ENCODE results near the gene HCST.

The HCST gene

GRCh38 chr19:35902870-35903475 is 644 bp downstream of the HCST start:
- Histone ChIP-seq H3K27me3 (replicated peaks in 2 of 5; ENCODE audit: control insufficient read depth in 4 of 5, insufficient read depth in 5 of 5, low read length in 4 of 5) (no peaks in the 10 kb centered on the region), H3K36me3 (ENCODE audit: control insufficient read depth in 4 of 4, insufficient read depth in 4 of 4, low read length in 3 of 4) (peaks cover 0 to 8% (median 0%) of the 10 kb centered on the region in 4 experiments), H3K9me3 (ENCODE audit: control extremely low read depth in 1 of 5, control insufficient read depth in 4 of 5, insufficient read depth in 2 of 5, low read depth in 1 of 5, low read length in 4 of 5) (no peaks in the 10 kb centered on the region), H3K27ac (ENCODE audit: insufficient read depth in 1 of 2, low read depth in 1 of 2, low read length in 2 of 2, poor library complexity in 1 of 2, severe bottlenecking in 2 of 2) (peak overlapping the region; percentile 80 to 94), H3K4me3 (ENCODE audit: control insufficient read depth in 1 of 7, extremely low read depth in 1 of 7, insufficient read depth in 4 of 7, low read depth in 2 of 7, low read length in 6 of 7) (peak overlapping the region; percentile 16 to 90 (median 84)), H3K4me1 (ENCODE audit: control extremely low read depth in 1 of 4, control insufficient read depth in 4 of 4, insufficient read depth in 4 of 4, low read length in 3 of 4) (peaks cover 15 to 82% (median 70%) of the 10 kb centered on the region in 4 experiments)
- ChIA-PET CTCF (interaction anchor here (1.2 to 3.1 kb wide), 2 partner anchors 9 to 23 kb away, joined by 3 to 11 read pairs; no protein-coding TSS in a partner anchor), POLR2A (interaction anchor here (1.0 kb wide), 2 partner anchors 21 to 28 kb away, joined by 4 read pairs; no protein-coding TSS in a partner anchor)
- no peak for DNase-seq
- 68% methylated on average over 7 of the region's 10 CpGs for WGBS (ENCODE audit: insufficient coverage)

- H3K4me3 ChIP-seq (ENCODE audit: control insufficient read depth in 1 of 7, extremely low read depth in 1 of 7, insufficient read depth in 4 of 7, low read depth in 2 of 7, low read length in 6 of 7) = peak overlapping the region; percentile 16 to 90 (median 84)
- ChIA-PET CTCF (interaction anchor here (1.2 to 3.1 kb wide), 2 partner anchors 8 to 23 kb away, joined by 3 to 11 read pairs; no protein-coding TSS in a partner anchor), POLR2A (interaction anchor here (0.6 to 1.0 kb wide), 3 partner anchors 22 to 485 kb away, joined by 3 to 4 read pairs (median 4); no protein-coding TSS in a partner anchor)
- H3K27me3 ChIP-seq (replicated peaks in 2 of 5; ENCODE audit: control insufficient read depth in 4 of 5, insufficient read depth in 5 of 5, low read length in 4 of 5) = no peaks in the 10 kb centered on the region
- no peaks in the 10 kb centered on the region for H3K9me3 ChIP-seq (ENCODE audit: control extremely low read depth in 1 of 5, control insufficient read depth in 4 of 5, insufficient read depth in 2 of 5, low read depth in 1 of 5, low read length in 4 of 5)
- peak overlapping the region; percentile 80 to 94 for H3K27ac ChIP-seq (ENCODE audit: insufficient read depth in 1 of 2, low read depth in 1 of 2, low read length in 2 of 2, poor library complexity in 1 of 2, severe bottlenecking in 2 of 2)
- DNase-seq = peak; percentile 94 to 98 (median 97)
- H3K36me3 ChIP-seq (ENCODE audit: control insufficient read depth in 4 of 4, insufficient read depth in 4 of 4, low read length in 3 of 4) = peaks cover 0 to under 1% (median 0%) of the 10 kb centered on the region in 4 experiments
- WGBS (ENCODE audit: insufficient coverage) = 0% methylated on average over 12 of the region's 24 CpGs
- peaks cover 17 to 82% (median 71%) of the 10 kb centered on the region in 4 experiments for H3K4me1 ChIP-seq (ENCODE audit: control extremely low read depth in 1 of 4, control insufficient read depth in 4 of 4, insufficient read depth in 4 of 4, low read length in 3 of 4)
Observed at GRCh38 chr19:35903550-35904179, 1.3 kb downstream of the HCST start.

- Histone ChIP-seq H3K4me1 (ENCODE audit: control extremely low read depth in 1 of 4, control insufficient read depth in 4 of 4, insufficient read depth in 4 of 4, low read length in 3 of 4) (peaks cover 21 to 86% (median 74%) of the 10 kb centered on the region in 4 experiments), H3K4me3 (ENCODE audit: control insufficient read depth in 1 of 7, extremely low read depth in 1 of 7, insufficient read depth in 4 of 7, low read depth in 2 of 7, low read length in 6 of 7) (peak overlapping the region in 4 of 7 experiments; percentile 27 to 90 (median 68)), H3K27ac (ENCODE audit: insufficient read depth in 1 of 2, low read depth in 1 of 2, low read length in 2 of 2, poor library complexity in 1 of 2, severe bottlenecking in 2 of 2) (peak overlapping the region; percentile 70 to 94), H3K9me3 (ENCODE audit: control extremely low read depth in 1 of 5, control insufficient read depth in 4 of 5, insufficient read depth in 2 of 5, low read depth in 1 of 5, low read length in 4 of 5) (no peaks in the 10 kb centered on the region), H3K27me3 (replicated peaks in 2 of 5; ENCODE audit: control insufficient read depth in 4 of 5, insufficient read depth in 5 of 5, low read length in 4 of 5) (no peaks in the 10 kb centered on the region), H3K36me3 (ENCODE audit: control insufficient read depth in 4 of 4, insufficient read depth in 4 of 4, low read length in 3 of 4) (no peaks in the 10 kb centered on the region)
- POLR2A ChIA-PET = interaction anchor here (1.2 kb wide), 1 partner anchor 27 kb away, joined by 4 read pairs; no protein-coding TSS in a partner anchor
- 73% methylated on average over 10 of the region's 10 CpGs for WGBS (ENCODE audit: insufficient coverage)
- DNase-seq = peak in 2 of 3 donors; percentile 52 to 61
- CTCF ChIA-PET = interaction anchor here (0.7 to 3.1 kb wide), 5 partner anchors 19 to 27 kb away, joined by 3 to 11 read pairs (median 3); no protein-coding TSS in a partner anchor
Observed at GRCh38 chr19:35904311-35905068, 2.2 kb downstream of the HCST start.

- Histone ChIP-seq H3K4me1 (ENCODE audit: control extremely low read depth in 1 of 4, control insufficient read depth in 4 of 4, insufficient read depth in 4 of 4, low read length in 3 of 4) (peaks cover 21 to 93% (median 80%) of the 10 kb centered on the region in 4 experiments), H3K9me3 (ENCODE audit: control extremely low read depth in 1 of 5, control insufficient read depth in 4 of 5, insufficient read depth in 2 of 5, low read depth in 1 of 5, low read length in 4 of 5) (no peaks in the 10 kb centered on the region), H3K36me3 (ENCODE audit: control insufficient read depth in 4 of 4, insufficient read depth in 4 of 4, low read length in 3 of 4) (no peaks in the 10 kb centered on the region), H3K27ac (ENCODE audit: insufficient read depth in 1 of 2, low read depth in 1 of 2, low read length in 2 of 2, poor library complexity in 1 of 2, severe bottlenecking in 2 of 2) (peak overlapping the region; percentile 70 to 94), H3K4me3 (ENCODE audit: control insufficient read depth in 1 of 7, extremely low read depth in 1 of 7, insufficient read depth in 4 of 7, low read depth in 2 of 7, low read length in 6 of 7) (peak overlapping the region in 3 of 7 experiments; percentile 2 to 27 (median 6)), H3K27me3 (replicated peaks in 2 of 5; ENCODE audit: control insufficient read depth in 4 of 5, insufficient read depth in 5 of 5, low read length in 4 of 5) (no peaks in the 10 kb centered on the region)
- 40% methylated on average over 1 of the region's 6 CpGs for WGBS (ENCODE audit: insufficient coverage)
- no peak for DNase-seq
- CTCF ChIA-PET = interaction anchor here (0.7 to 3.1 kb wide), 5 partner anchors 20 to 26 kb away, joined by 3 to 11 read pairs (median 3); no protein-coding TSS in a partner anchor
- POLR2A ChIA-PET = interaction anchor here (0.6 to 1.2 kb wide), 2 partner anchors 26 to 44 kb away, joined by 3 to 4 read pairs; no protein-coding TSS in a partner anchor
Observed at GRCh38 chr19:35905178-35905727, 2.9 kb downstream of the HCST start.

- Histone ChIP-seq H3K4me3 (ENCODE audit: control insufficient read depth in 1 of 7, extremely low read depth in 1 of 7, insufficient read depth in 4 of 7, low read depth in 2 of 7, low read length in 6 of 7) (peak overlapping the region in 3 of 7 experiments; percentile 56 to 66 (median 65)), H3K27ac (ENCODE audit: insufficient read depth in 1 of 2, low read depth in 1 of 2, low read length in 2 of 2, poor library complexity in 1 of 2, severe bottlenecking in 2 of 2) (peak overlapping the region in 1 of 2 experiments; percentile 90), H3K4me1 (ENCODE audit: control extremely low read depth in 1 of 4, control insufficient read depth in 4 of 4, insufficient read depth in 4 of 4, low read length in 3 of 4) (peaks cover 13 to 94% (median 73%) of the 10 kb centered on the region in 4 experiments), H3K36me3 (ENCODE audit: control insufficient read depth in 4 of 4, insufficient read depth in 4 of 4, low read length in 3 of 4) (no peaks in the 10 kb centered on the region), H3K9me3 (ENCODE audit: control extremely low read depth in 1 of 5, control insufficient read depth in 4 of 5, insufficient read depth in 2 of 5, low read depth in 1 of 5, low read length in 4 of 5) (no peaks in the 10 kb centered on the region), H3K27me3 (replicated peaks in 2 of 5; ENCODE audit: control insufficient read depth in 4 of 5, insufficient read depth in 5 of 5, low read length in 4 of 5) (no peaks in the 10 kb centered on the region)
- no peak for DNase-seq
- ChIA-PET CTCF (no interaction called here), POLR2A (interaction anchor here (0.8 to 1.0 kb wide), 2 partner anchors 14 to 24 kb away, joined by 3 read pairs; no protein-coding TSS in a partner anchor)
- 90% methylated on average over 10 of the region's 12 CpGs for WGBS (ENCODE audit: insufficient coverage)
Observed at GRCh38 chr19:35907377-35907745, 5.0 kb downstream of the HCST start.

GRCh38 chr19:35908010-35908441 is 5.7 kb downstream of the HCST start, which contains the start of gene TYROBP:
Gene TYROBP (minus strand): TSS chr19:35908295. CDS start chr19:35908228, 67 bp downstream.
- DNase-seq = no peak
- peak within 1 kb of the TSS in 5 of 7 experiments; percentile 36 to 66 (median 58) for H3K4me3 ChIP-seq (ENCODE audit: control insufficient read depth in 1 of 7, extremely low read depth in 1 of 7, insufficient read depth in 4 of 7, low read depth in 2 of 7, low read length in 6 of 7)
- H3K36me3 ChIP-seq (ENCODE audit: control insufficient read depth in 4 of 4, insufficient read depth in 4 of 4, low read length in 3 of 4) = no peaks in the 10 kb centered on the region
- no peaks in the 10 kb centered on the region for H3K27me3 ChIP-seq (replicated peaks in 2 of 5; ENCODE audit: control insufficient read depth in 4 of 5, insufficient read depth in 5 of 5, low read length in 4 of 5)
- 16% methylated on average over 7 of the region's 9 CpGs for WGBS (ENCODE audit: insufficient coverage)
- CTCF ChIA-PET = interaction anchor here (1.7 to 2.7 kb wide), 3 partner anchors 10 to 24 kb away, joined by 6 to 11 read pairs (median 9); no protein-coding TSS in a partner anchor
- no peaks in the 10 kb centered on the region for H3K9me3 ChIP-seq (ENCODE audit: control extremely low read depth in 1 of 5, control insufficient read depth in 4 of 5, insufficient read depth in 2 of 5, low read depth in 1 of 5, low read length in 4 of 5)
- POLR2A ChIA-PET = interaction anchor here (0.7 to 2.1 kb wide), 4 partner anchors 8 to 23 kb away, joined by 3 to 15 read pairs (median 4); partner anchors contain the start of gene NFKBID
- peak within 1 kb of the TSS in 1 of 2 experiments; percentile 90 for H3K27ac ChIP-seq (ENCODE audit: insufficient read depth in 1 of 2, low read depth in 1 of 2, low read length in 2 of 2, poor library complexity in 1 of 2, severe bottlenecking in 2 of 2)
- H3K4me1 ChIP-seq (ENCODE audit: control extremely low read depth in 1 of 4, control insufficient read depth in 4 of 4, insufficient read depth in 4 of 4, low read length in 3 of 4) = peaks cover 11 to 90% (median 66%) of the 10 kb centered on the region in 4 experiments
